ENCODE data around the gene ADRA2C. TPM values are rescaled to one million over a fixed set of nuclear protein-coding genes. Genes with fewer than 3 reads are reported as not detected.
"Not testable (repeated sequence)": the region's sequence is repeated elsewhere in the genome, so short reads cannot be mapped to it uniquely, and the experiment has no call there.

The ADRA2C gene
- total RNA-seq, 1 experiment from 2014 or later, result 23.5 TPM

DNA sequence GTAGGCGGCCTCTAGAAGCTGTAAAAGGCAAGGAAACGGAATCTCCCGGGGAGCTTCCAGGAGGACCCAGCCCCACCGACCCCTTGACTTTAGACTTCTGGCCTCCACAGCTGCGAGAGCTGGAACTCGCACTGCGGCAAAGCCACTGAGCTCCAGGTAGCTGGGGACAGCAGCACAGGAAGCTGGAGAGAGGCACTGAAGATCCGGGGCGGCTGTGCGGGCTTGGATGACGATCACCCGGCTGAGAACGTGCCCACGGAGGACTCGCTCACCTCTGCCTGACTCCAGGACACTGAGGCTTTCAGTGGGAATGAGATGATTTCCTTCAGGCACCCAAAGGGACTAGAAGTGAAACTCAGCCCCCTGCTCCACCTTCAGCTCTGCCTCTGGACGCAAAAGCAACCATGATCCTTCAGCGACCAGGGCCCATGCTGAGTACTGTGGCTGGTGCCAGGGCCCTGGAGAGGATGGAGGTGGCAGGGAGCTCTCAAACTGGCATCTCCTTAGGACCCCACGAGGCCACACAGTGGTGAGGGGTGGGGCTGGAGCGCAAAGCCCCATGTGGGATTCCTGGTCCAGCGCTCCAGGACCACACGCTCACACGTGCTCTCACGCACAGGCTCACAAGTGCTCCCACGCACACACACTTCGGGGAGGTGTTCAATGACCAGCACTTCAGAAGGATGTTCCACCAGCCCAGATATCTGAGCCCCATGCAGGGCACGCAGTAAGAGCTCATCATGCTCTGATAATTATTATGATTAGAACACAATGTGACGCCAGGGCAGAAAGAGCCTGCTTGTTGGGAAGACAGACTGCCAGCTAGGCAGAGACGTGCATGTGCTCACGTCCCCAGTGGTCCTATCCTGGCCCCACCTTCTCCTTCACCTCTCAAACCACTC is 47.2 kb downstream of the ADRA2C start:
- TF ChIP-seq POLR2AphosphoS5 (IDR thresholded peaks at IDR 0.05; ENCODE audit: low read depth, low read length), result no peak
- no peak for ATAC-seq
- DNase-seq (ENCODE audit: low read depth, low spot score), result no peak
- Histone ChIP-seq H3K36me3 (ENCODE audit: control insufficient read depth, insufficient read depth, low read length) (no peaks in the 10 kb centered on the region), H3K9me3 (ENCODE audit: control insufficient read depth, insufficient read depth, low read depth, low read length) (no peaks in the 10 kb centered on the region), H3K27ac (ENCODE audit: low read length) (no peak overlapping the region), H3K4me3 (ENCODE audit: low read depth in 2 of 2, low read length in 2 of 2) (no peak overlapping the region), H3K4me1 (ENCODE audit: control insufficient read depth, insufficient read depth, low read length) (no peaks in the 10 kb centered on the region), H3K27me3 (ENCODE audit: control insufficient read depth, insufficient read depth, low read length) (no peaks in the 10 kb centered on the region)
- POLR2A ChIA-PET, result no interaction called here
- in situ Hi-C loops (cut with HindIII; ENCODE audit: low pct_unique_long_range_greater_than_20kb, low sequenced_read_pairs), result no loop called here
- no TSS peak for BruUV-seq (replicated peaks)
- CTCF ChIA-PET, result no interaction called here
- intact Hi-C loops (cut with micrococcal nuclease; ENCODE audit: unreplicated experiment), result no loop called here

DNA sequence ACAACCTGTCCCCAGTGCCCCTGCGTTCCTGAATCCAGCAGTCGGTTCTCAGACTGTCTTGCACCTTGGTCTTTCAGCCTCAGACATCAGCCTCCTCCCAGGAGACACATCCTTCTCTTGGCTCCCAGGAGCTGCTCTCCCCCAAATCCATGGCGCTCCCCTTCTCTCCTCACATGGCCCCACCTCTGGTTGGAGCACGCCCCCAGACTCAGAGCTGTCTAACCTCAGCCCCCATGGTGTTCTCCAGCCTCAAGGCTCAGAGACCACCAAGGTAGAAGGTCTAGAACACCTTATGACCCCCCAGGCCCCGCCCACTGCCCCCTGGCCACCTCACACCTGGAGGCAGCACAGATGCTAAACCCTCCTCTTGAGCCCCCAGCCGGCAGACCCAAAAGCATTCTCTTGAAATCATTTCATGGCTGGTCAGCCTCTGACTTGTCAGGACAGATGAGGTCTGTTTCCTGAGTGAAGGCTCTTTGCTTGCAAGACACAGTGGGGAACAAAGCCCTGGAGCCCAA is 47.9 kb downstream of the ADRA2C start:
- CTCF ChIA-PET, result no interaction called here
- TF ChIP-seq, protein P1, sequence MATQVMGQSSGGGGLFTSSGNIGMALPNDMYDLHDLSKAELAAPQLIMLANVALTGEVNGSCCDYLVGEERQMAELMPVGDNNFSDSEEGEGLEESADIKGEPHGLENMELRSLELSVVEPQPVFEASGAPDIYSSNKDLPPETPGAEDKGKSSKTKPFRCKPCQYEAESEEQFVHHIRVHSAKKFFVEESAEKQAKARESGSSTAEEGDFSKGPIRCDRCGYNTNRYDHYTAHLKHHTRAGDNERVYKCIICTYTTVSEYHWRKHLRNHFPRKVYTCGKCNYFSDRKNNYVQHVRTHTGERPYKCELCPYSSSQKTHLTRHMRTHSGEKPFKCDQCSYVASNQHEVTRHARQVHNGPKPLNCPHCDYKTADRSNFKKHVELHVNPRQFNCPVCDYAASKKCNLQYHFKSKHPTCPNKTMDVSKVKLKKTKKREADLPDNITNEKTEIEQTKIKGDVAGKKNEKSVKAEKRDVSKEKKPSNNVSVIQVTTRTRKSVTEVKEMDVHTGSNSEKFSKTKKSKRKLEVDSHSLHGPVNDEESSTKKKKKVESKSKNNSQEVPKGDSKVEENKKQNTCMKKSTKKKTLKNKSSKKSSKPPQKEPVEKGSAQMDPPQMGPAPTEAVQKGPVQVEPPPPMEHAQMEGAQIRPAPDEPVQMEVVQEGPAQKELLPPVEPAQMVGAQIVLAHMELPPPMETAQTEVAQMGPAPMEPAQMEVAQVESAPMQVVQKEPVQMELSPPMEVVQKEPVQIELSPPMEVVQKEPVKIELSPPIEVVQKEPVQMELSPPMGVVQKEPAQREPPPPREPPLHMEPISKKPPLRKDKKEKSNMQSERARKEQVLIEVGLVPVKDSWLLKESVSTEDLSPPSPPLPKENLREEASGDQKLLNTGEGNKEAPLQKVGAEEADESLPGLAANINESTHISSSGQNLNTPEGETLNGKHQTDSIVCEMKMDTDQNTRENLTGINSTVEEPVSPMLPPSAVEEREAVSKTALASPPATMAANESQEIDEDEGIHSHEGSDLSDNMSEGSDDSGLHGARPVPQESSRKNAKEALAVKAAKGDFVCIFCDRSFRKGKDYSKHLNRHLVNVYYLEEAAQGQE (IDR thresholded peaks at IDR 0.05; ENCODE audit: insufficient read depth in 1 of 2, low read depth in 2 of 2, low read length in 1 of 2), result no peak
- TF ChIP-seq TCF7L2 (IDR thresholded peaks at IDR 0.05; ENCODE audit: low read depth, low read length) (no peak), SIN3A (IDR thresholded peaks at IDR 0.05; ENCODE audit: borderline replicate concordance, insufficient read depth, low read depth, low read length) (no peak), POLR2AphosphoS5 (IDR thresholded peaks at IDR 0.05; ENCODE audit: low read depth, low read length) (no peak)
- TF ChIP-seq, protein P2, sequence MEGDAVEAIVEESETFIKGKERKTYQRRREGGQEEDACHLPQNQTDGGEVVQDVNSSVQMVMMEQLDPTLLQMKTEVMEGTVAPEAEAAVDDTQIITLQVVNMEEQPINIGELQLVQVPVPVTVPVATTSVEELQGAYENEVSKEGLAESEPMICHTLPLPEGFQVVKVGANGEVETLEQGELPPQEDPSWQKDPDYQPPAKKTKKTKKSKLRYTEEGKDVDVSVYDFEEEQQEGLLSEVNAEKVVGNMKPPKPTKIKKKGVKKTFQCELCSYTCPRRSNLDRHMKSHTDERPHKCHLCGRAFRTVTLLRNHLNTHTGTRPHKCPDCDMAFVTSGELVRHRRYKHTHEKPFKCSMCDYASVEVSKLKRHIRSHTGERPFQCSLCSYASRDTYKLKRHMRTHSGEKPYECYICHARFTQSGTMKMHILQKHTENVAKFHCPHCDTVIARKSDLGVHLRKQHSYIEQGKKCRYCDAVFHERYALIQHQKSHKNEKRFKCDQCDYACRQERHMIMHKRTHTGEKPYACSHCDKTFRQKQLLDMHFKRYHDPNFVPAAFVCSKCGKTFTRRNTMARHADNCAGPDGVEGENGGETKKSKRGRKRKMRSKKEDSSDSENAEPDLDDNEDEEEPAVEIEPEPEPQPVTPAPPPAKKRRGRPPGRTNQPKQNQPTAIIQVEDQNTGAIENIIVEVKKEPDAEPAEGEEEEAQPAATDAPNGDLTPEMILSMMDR (IDR thresholded peaks at IDR 0.05), result no peak
- DNase-seq (ENCODE audit: low read depth, low spot score) (no peak), ATAC-seq (no peak)
- BruUV-seq (replicated peaks), result no TSS peak
- POLR2A ChIA-PET, result no interaction called here
- H3K27ac ChIP-seq (ENCODE audit: low read length), result no peak overlapping the region
- intact Hi-C loops (cut with micrococcal nuclease; ENCODE audit: unreplicated experiment) (no loop called here), in situ Hi-C loops (cut with HindIII; ENCODE audit: low pct_unique_long_range_greater_than_20kb, low sequenced_read_pairs) (no loop called here)
- no peaks in the 10 kb centered on the region for H3K9me3 ChIP-seq (ENCODE audit: control insufficient read depth, insufficient read depth, low read depth, low read length)
- no peaks in the 10 kb centered on the region for H3K4me1 ChIP-seq (ENCODE audit: control insufficient read depth, insufficient read depth, low read length)
- H3K36me3 ChIP-seq (ENCODE audit: control insufficient read depth, insufficient read depth, low read length), result no peaks in the 10 kb centered on the region
- no peaks in the 10 kb centered on the region for H3K27me3 ChIP-seq (ENCODE audit: control insufficient read depth, insufficient read depth, low read length)
- H3K4me3 ChIP-seq (ENCODE audit: low read depth in 2 of 2, low read length in 2 of 2), result no peak overlapping the region

DNA sequence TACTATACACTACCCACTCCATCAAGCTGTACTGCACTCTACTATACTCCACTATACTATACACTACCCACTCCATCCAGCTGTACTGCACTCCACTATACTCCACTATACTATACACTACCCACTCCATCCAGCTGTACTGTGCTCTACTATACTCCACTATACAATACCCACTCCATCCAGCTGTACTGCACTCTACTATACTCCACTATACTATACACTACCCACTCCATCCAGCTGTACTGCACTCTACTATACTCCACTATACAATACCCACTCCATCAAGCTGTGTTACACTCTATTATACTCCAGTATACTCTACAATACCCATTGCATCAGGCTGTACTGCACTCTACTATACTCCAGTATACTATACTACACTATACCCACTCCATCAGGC is 48.7 kb downstream of the ADRA2C start:
- peak; percentile 26; the same call in 1 of the 2 replicates for ATAC-seq
- H3K4me1 ChIP-seq (ENCODE audit: control insufficient read depth, insufficient read depth, low read length); H3K27ac ChIP-seq (ENCODE audit: low read length); BruUV-seq (replicated peaks); H3K4me3 ChIP-seq (ENCODE audit: low read depth in 2 of 2, low read length in 2 of 2); H3K36me3 ChIP-seq (ENCODE audit: control insufficient read depth, insufficient read depth, low read length); CTCF ChIA-PET; H3K27me3 ChIP-seq (ENCODE audit: control insufficient read depth, insufficient read depth, low read length); intact Hi-C loops (cut with micrococcal nuclease; ENCODE audit: unreplicated experiment); in situ Hi-C loops (cut with HindIII; ENCODE audit: low pct_unique_long_range_greater_than_20kb, low sequenced_read_pairs); DNase-seq (ENCODE audit: low read depth, low spot score); POLR2A ChIA-PET; H3K9me3 ChIP-seq (ENCODE audit: control insufficient read depth, insufficient read depth, low read depth, low read length): not testable (repeated sequence)

All from Panc1 (cell line).